ENCODE data around the gene QARS1. TPM values are rescaled to one million over a fixed set of nuclear protein-coding genes. Genes with fewer than 3 reads are reported as not detected.
A peak's percentile ranks its signal among the peaks of the same experiment; 100 is the strongest.

Gene QARS1
- total RNA-seq, 4 donors from 2014 or later = 295 to 361 (median 342) TPM

DNA sequence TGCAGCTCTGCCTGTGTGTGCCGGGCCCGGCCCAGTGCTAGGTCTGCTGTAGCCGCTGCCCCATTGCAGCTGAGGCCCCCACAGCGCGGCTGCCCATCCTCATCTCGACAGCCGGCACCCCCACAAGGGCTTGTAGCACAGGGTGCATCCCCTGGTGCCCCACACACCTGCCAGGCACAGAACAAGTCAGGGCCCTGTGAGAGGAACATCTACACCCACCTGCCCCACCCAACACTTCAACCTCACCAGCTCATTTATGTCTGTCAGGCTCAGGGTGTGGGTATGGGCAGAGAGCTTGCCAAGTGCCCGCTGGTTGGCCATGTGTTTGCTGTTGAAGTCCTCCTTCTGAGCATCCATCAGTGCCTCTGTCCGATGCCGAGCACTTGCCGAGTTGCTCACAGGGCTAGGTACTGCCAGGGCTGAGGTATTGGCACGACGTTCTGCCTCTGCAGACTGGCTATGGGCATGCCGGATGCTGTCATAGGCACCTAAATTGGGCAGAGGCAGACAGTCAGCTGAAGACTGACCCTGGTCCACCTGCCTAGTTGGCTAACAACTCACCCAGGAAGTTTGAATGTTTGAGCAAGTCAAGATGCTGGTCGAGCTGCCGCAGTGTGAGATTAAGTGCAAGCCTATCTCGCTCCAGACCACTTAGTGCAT is 18.5 kb upstream of the QARS1 start:
- TF ChIP-seq, protein P1, sequence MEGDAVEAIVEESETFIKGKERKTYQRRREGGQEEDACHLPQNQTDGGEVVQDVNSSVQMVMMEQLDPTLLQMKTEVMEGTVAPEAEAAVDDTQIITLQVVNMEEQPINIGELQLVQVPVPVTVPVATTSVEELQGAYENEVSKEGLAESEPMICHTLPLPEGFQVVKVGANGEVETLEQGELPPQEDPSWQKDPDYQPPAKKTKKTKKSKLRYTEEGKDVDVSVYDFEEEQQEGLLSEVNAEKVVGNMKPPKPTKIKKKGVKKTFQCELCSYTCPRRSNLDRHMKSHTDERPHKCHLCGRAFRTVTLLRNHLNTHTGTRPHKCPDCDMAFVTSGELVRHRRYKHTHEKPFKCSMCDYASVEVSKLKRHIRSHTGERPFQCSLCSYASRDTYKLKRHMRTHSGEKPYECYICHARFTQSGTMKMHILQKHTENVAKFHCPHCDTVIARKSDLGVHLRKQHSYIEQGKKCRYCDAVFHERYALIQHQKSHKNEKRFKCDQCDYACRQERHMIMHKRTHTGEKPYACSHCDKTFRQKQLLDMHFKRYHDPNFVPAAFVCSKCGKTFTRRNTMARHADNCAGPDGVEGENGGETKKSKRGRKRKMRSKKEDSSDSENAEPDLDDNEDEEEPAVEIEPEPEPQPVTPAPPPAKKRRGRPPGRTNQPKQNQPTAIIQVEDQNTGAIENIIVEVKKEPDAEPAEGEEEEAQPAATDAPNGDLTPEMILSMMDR (IDR thresholded peaks at IDR 0.05) = no peak
- no peak for TF ChIP-seq POLR2A (IDR thresholded peaks at IDR 0.05)
- H3K9me3 ChIP-seq = no peaks in the 10 kb centered on the region
- peaks cover 0 to 58% (median 0%) of the 10 kb centered on the region in 3 donors for H3K36me3 ChIP-seq
- H3K4me3 ChIP-seq = no peak overlapping the region
- H3K27ac ChIP-seq = no peak overlapping the region
- peaks cover 4 to 14% (median 8%) of the 10 kb centered on the region in 4 donors for H3K4me1 ChIP-seq
- H3K27me3 ChIP-seq = no peaks in the 10 kb centered on the region
- DNase-seq = no peak

DNA sequence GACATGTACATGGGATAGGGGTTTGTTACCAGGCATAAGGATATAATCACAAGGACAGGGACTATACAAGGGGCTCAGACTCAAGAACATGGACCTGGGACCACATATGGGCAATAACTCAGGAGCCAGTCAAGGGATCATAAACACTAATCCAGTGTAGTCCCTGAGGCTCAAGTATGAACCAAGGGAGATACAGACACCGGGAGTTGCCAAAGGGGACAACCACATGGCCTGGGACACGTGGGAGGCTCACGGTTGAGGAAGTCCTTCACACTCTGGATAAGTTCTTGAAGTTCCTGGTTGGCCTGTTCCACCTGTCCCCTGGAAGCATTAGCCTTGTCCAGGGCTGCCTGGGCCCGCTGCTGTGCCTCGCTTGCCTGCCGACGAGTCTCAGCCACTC is 17.9 kb upstream of the QARS1 start:
- Histone ChIP-seq H3K4me3 (no peak overlapping the region), H3K4me1 (peaks cover 4 to 14% (median 8%) of the 10 kb centered on the region in 4 donors), H3K9me3 (no peaks in the 10 kb centered on the region), H3K36me3 (peaks cover 0 to 64% (median 0%) of the 10 kb centered on the region in 3 donors), H3K27me3 (no peaks in the 10 kb centered on the region), H3K27ac (no peak overlapping the region)
- TF ChIP-seq, protein P1 (IDR thresholded peaks at IDR 0.05) = no peak
- TF ChIP-seq POLR2A (IDR thresholded peaks at IDR 0.05) = no peak
- DNase-seq = no peak

DNA sequence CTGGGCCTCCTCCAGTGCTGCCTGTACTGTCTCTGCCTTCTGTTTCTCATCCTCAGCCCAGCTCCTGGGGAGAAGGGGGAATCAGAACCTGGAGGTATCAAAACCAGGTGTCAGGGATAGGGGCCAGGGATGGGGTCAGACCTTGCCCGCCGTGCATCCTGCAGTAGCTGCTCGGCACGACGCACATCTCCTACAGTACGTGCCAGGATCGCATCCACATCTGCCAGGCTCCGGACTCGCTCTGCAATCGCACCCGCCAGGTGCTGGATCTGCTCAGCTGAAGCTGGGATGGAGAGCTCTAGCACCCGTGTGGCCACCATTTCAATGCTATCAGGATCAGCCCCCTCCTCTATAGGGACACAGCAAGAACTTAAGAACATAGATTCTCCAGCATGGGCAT is 17.5 kb upstream of the QARS1 start:
- no peaks in the 10 kb centered on the region for H3K9me3 ChIP-seq
- no peak for DNase-seq
- H3K4me3 ChIP-seq = no peak overlapping the region
- peaks cover 4 to 14% (median 8%) of the 10 kb centered on the region in 4 donors for H3K4me1 ChIP-seq
- no peak overlapping the region for H3K27ac ChIP-seq
- peaks cover 0 to 68% (median 0%) of the 10 kb centered on the region in 3 donors for H3K36me3 ChIP-seq
- TF ChIP-seq, protein P1 (IDR thresholded peaks at IDR 0.05) = no peak
- no peak for TF ChIP-seq POLR2A (IDR thresholded peaks at IDR 0.05)
- no peaks in the 10 kb centered on the region for H3K27me3 ChIP-seq

DNA sequence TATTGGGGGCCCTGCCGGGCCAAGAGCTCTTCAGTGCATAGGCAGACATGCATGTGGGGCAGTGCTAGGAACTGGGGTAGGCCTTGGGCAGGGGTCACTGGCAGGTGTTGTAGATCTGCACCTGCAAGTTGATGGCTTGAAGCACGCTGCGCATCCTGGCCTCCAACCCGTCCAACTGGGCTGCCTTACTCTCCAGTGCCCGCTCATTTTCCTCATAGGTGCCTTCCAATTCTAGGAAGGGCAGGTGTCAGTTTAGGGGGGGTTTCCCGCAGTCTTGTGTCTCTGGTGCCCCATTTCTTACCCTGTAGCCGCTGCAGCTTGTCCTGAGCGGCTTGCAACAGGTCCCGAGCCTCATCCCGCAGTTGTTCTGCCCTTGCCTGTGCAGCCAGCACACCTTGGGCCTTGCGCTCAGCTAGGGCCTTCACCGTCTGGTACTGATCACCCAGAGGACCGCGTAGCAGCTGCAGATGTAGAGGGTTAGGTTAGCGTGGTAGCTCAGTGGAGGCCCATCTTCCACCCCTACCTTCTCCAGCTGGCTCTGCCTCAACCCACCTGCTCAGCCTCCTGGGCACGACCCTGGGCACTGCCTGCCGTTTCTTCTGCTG is 16.7 kb upstream of the QARS1 start:
- DNase-seq = peak in 1 of 3 donors; percentile 49
- Histone ChIP-seq H3K9me3 (no peaks in the 10 kb centered on the region), H3K27ac (peak overlapping the region; percentile 92 to 97 (median 93)), H3K27me3 (no peaks in the 10 kb centered on the region), H3K4me3 (peak overlapping the region; percentile 96 to 100 (median 96)), H3K4me1 (peaks cover 4 to 14% (median 8%) of the 10 kb centered on the region in 4 donors), H3K36me3 (peaks cover 0 to 68% (median 0%) of the 10 kb centered on the region in 3 donors)
- TF ChIP-seq, protein P1 (IDR thresholded peaks at IDR 0.05) = no peak
- no peak for TF ChIP-seq POLR2A (IDR thresholded peaks at IDR 0.05)

DNA sequence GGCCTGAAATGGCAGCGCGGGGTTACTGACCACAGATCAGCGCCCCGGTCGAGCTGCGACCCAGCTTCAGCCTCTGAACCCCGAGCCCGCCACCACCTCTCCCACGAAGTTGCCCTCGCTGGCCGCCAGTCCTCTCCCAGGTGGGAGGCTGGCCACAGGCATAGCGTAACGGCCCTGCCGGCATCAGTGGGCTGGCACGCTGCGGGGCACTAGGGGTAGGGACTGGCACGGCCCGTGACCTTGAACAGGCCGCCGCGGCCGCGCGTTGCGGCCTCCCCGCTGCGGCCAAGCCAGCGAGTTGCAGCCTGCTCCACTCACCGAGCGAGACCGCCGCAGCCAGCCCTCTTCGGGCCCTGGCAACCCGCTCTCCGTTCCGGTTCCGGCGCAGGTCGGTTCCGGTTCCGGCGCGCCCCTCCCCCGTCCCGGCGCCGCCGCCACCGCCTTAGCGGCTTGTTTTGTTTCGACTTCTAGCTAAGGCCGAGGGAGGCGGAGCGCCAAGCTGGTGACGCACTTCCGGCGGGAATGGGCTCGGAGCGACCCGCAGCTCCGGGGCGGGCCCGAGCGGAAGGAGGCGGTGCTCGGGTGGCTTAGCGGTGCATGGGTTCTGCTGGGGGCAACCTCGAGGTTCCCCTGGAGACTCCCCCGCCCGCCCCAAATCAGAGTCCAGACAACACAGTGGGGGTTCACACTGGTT is 16.0 kb upstream of the QARS1 start, which contains the start of gene USP19:
Gene USP19 (minus strand): TSS at position 386 of the 694 bp plus-strand sequence. CDS start 1,678 bp downstream, outside the sequence.
- H3K4me3 ChIP-seq = peak within 1 kb of the TSS; percentile 96 to 100 (median 96)
- H3K4me1 ChIP-seq = peaks cover 4 to 14% (median 8%) of the 10 kb centered on the region in 4 donors
- peaks cover 0 to 68% (median 0%) of the 10 kb centered on the region in 3 donors for H3K36me3 ChIP-seq
- peak; percentile 96 to 98 (median 98) for DNase-seq
- peak within 1 kb of the TSS; percentile 92 to 97 (median 93) for H3K27ac ChIP-seq
- H3K9me3 ChIP-seq = no peaks in the 10 kb centered on the region
- TF ChIP-seq POLR2A (IDR thresholded peaks at IDR 0.05) = peak; percentile 85
- TF ChIP-seq, protein P1 (IDR thresholded peaks at IDR 0.05) = no peak
- H3K27me3 ChIP-seq = no peaks in the 10 kb centered on the region

Measured in Peyer's patch (tissue), 4 donors.